Hepatocyte (in vitro differentiated cells): ENCODE measurements around the gene NAA30.

Source experiments
- EZH2 ChIP-seq: fragments of 200-600 bp; sonication (generic); IDR thresholded peaks from 2 replicates; pipeline ENCODE4 v1.6.1; 2016; ENCODE audit warnings: antibody characterized with exemption, mild to moderate bottlenecking, borderline replicate concordance
- EZH2phosphoT487 ChIP-seq: fragments of 200-600 bp; sonication (generic); IDR thresholded peaks from one replicate; pipeline ENCODE4 v1.6.1; 2018; ENCODE audit warnings: antibody characterized with exemption, mild to moderate bottlenecking, low read depth, moderate library complexity; ENCODE audit not compliant: unreplicated experiment, severe bottlenecking
- TF ChIP-seq, protein P1 (sequence below): fragments of 200-600 bp; sonication (generic); IDR thresholded peaks from 2 replicates; pipeline ENCODE4 v1.5.1; 2016; ENCODE audit warnings: antibody characterized with exemption, mild to moderate bottlenecking; ENCODE audit not compliant: poor library complexity

GRCh38 chr14:57346741-57347140 lies 43.6 kb upstream of the NAA30 start:
- TF ChIP-seq, protein P1, sequence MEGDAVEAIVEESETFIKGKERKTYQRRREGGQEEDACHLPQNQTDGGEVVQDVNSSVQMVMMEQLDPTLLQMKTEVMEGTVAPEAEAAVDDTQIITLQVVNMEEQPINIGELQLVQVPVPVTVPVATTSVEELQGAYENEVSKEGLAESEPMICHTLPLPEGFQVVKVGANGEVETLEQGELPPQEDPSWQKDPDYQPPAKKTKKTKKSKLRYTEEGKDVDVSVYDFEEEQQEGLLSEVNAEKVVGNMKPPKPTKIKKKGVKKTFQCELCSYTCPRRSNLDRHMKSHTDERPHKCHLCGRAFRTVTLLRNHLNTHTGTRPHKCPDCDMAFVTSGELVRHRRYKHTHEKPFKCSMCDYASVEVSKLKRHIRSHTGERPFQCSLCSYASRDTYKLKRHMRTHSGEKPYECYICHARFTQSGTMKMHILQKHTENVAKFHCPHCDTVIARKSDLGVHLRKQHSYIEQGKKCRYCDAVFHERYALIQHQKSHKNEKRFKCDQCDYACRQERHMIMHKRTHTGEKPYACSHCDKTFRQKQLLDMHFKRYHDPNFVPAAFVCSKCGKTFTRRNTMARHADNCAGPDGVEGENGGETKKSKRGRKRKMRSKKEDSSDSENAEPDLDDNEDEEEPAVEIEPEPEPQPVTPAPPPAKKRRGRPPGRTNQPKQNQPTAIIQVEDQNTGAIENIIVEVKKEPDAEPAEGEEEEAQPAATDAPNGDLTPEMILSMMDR, result no peak
- TF ChIP-seq EZH2, result no peak
- no peak for TF ChIP-seq EZH2phosphoT487
